GM18868 (cell line): ENCODE data around the gene CDKAL1.
"Not testable (repeated sequence)": the region's sequence is repeated elsewhere in the genome, so short reads cannot be mapped to it uniquely, and the experiment has no call there.

Experiments used
- ATAC-seq: cut with Tn5 transposase; IDR thresholded peaks from one replicate; pipeline ENCODE4 v1.9.1; 2021; ENCODE audit warnings: mild to moderate bottlenecking, moderate library complexity; ENCODE audit not compliant: unreplicated experiment

Gene CDKAL1

GRCh38 chr6:21049148-21049547 is 514.9 kb downstream of the CDKAL1 start:
- ATAC-seq, result no peak

- ATAC-seq, result no peak
Measured at GRCh38 chr6:21049572-21049971, 515.3 kb downstream of the CDKAL1 start.

GRCh38 chr6:21050935-21051334 is 516.7 kb downstream of the CDKAL1 start:
- ATAC-seq, result no peak

GRCh38 chr6:21051777-21052176 is 517.5 kb downstream of the CDKAL1 start:
- no peak for ATAC-seq

- no peak for ATAC-seq
Measured at GRCh38 chr6:21053612-21054011, 519.4 kb downstream of the CDKAL1 start.

- not testable (repeated sequence) for ATAC-seq
Measured at GRCh38 chr6:21055480-21055879, 521.2 kb downstream of the CDKAL1 start.

GRCh38 chr6:21061892-21062291 is 527.6 kb downstream of the CDKAL1 start:
- peak; percentile 71 for ATAC-seq

- no peak for ATAC-seq
Measured at GRCh38 chr6:21064756-21065340, 530.6 kb downstream of the CDKAL1 start.

- ATAC-seq, result no peak
Measured at GRCh38 chr6:21067521-21067920, 533.3 kb downstream of the CDKAL1 start.

GRCh38 chr6:21070620-21071019 is 536.4 kb downstream of the CDKAL1 start:
- ATAC-seq, result no peak

GRCh38 chr6:21071780-21072468 is 537.7 kb downstream of the CDKAL1 start:
- no peak for ATAC-seq

GRCh38 chr6:21073318-21073839 is 539.1 kb downstream of the CDKAL1 start:
- no peak for ATAC-seq

- no peak for ATAC-seq
Measured at GRCh38 chr6:21074484-21074883, 540.2 kb downstream of the CDKAL1 start.

GRCh38 chr6:21075986-21076385 is 541.7 kb downstream of the CDKAL1 start:
- ATAC-seq, result no peak

GRCh38 chr6:21078497-21078896 is 544.2 kb downstream of the CDKAL1 start:
- no peak for ATAC-seq

- no peak for ATAC-seq
Measured at GRCh38 chr6:21079468-21080048, 545.3 kb downstream of the CDKAL1 start.

GRCh38 chr6:21080221-21080620 is 546.0 kb downstream of the CDKAL1 start:
- ATAC-seq, result no peak

- ATAC-seq, result no peak
Measured at GRCh38 chr6:21082091-21082490, 547.8 kb downstream of the CDKAL1 start.

GRCh38 chr6:21083708-21084107 is 549.5 kb downstream of the CDKAL1 start:
- ATAC-seq, result no peak

GRCh38 chr6:21084656-21085055 is 550.4 kb downstream of the CDKAL1 start:
- no peak for ATAC-seq

GRCh38 chr6:21085211-21085610 is 551.0 kb downstream of the CDKAL1 start:
- ATAC-seq, result no peak

GRCh38 chr6:21085643-21086042 is 551.4 kb downstream of the CDKAL1 start:
- ATAC-seq, result no peak
